Suppressor macrophage treated with lipopolysaccharide for 4 hours (primary cell): ENCODE measurements around the gene TRIM26.
"Not testable (repeated sequence)": the region's sequence is repeated elsewhere in the genome, so short reads cannot be mapped to it uniquely, and the experiment has no call there.

ENCODE experiments used
- DNase-seq: peaks from one replicate; pipeline ENCODE4 v3.0.0-alpha.2; 2020

TRIM26 gene

DNA sequence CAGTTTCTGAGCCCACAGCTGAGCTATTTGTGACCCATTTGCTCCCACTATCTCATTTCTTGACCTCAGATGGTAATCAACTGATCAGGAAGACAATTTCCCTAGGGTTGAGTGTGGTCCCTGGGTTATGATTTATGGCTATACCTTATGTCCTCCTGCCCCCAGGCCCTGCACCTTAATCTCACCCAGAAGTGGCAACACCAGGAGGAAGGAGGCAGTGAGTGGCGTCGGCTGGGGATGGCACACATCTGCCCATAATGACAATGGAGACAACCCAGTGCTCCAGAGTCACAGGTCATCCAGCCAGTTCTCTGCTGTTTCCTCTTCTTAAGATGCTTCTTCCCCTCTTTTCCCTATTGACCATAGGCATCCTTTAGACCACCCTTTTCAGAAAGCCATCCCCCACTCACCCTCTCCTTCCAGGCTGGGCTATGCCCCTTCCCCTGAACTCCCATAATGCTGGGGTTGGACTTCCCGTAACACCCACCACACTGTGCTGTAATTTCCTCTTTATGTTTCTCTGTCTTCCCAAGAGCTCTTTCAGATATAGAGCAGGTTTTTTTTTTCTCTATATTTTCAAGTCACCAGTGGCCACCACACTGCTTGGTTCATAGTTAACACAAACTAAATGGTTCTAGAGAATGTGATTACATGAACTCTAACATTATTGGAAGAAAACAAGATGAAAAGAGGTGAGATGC is 60.1 kb downstream of the TRIM26 start:
- no peak for DNase-seq

DNA sequence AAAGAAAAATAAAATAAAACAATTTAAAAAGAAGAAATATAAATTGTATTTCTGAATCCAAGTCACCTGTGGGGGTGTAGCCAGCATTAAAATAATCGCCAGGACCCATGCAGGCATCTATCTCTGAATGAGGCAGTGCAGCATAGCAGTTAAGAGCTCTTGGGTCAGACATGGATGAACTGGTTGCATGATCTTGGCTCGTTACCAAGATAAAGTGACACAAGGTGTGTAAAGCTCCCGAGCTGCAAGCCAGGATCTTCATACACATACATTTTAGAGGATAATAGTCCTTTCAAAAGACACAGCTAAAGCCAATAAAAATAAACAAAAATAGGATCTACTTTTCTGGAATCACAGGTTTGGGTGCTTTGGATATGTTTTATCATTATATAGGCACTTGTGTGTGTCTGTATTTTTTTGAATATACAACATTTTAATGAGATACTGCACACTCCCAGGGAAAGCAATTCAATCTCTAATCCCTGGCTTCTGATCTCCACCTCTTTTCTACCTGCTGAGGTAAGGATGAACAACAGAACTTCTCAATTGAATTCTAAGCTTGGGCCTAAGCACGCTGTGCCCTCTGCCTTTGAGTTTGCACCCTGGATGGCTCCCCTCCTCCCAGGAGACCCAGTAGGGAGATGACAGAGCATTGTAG is 61.1 kb downstream of the TRIM26 start:
- DNase-seq: no peak

DNA sequence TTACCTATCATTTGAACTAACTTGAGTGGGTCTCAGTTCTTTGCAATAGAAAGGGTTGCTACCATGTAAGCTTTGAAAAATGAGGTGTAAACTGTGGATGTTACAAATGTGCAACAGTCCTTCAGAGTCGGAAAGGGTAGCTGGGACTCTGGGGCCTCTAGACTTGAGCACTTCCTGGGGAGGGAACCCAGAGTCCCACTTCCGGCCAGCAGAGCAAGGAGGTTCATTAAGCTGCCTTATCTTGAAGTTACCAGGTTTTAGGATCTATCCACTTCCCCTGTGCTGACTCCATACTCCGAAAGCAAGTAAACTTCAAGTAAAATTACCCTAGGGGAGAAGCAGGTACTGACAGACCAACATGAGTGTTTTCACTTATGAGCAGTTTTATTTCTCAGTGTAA is 61.6 kb downstream of the TRIM26 start:
- DNase-seq: no peak

DNA sequence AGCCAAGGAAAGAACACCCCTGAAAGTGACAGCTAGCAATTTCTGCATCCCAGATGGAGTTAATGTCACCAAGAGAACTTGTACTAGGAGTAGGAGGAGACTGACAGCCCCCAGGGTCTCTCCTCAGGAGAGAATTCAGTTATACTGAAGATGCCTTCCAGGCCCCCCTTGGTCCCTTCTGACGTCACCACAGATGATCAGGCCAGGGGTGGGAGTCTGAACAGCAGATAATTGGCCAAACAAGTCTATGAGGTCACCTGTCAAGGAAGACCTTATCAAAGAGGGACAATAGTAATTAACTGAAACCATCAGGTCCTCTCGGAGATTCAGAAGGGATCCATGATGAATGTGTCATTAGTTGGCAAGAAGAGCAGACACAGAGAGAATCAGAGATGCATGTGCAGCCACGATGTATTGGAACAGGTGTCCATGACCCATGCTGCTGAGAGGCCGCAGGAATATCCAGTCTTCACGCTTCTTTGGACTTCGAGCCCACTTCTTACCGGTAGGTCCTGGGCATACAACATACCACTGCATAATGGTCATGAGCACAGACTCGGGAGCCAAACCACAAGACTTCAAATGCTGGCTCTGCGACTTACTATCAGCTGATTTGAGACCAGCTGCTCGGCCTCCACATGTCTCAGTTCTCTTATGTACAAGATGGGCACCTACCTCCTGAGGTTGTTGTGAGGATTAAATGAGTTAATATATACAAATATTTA is 62.4 kb downstream of the TRIM26 start:
- no peak for DNase-seq

DNA sequence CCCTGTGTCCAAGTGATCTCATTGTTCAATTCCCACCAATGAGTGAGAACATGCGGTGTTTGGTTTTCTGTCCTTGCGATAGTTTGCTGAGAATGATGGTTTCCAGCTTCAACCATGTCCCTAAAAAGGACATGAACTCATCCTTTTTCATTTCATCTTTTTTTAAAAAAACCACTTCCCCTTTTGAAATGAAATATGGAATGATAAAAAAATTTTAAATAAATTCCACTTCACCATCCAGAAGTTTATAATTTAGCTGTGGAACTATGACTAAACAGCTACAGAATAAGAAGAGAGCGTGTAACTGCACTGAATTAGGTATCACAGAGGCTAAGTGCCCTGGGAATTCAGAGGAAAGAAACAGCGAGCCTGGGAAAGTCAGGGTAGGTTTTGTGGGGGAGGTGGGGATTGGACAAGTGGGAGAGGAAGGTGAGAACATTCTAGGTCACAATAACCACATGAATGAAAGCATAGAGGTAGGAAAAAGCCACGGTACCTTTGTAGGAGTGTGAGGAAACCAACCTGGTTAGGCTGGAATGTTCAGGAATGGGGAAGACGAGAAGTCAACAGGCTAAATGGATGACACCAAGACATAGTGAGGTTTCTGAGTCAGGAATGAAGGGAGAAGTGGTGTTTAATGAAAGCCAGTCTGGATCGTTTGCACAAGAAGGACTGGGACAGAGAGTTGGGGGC is 63.2 kb downstream of the TRIM26 start:
- DNase-seq: peak; percentile 27

DNA sequence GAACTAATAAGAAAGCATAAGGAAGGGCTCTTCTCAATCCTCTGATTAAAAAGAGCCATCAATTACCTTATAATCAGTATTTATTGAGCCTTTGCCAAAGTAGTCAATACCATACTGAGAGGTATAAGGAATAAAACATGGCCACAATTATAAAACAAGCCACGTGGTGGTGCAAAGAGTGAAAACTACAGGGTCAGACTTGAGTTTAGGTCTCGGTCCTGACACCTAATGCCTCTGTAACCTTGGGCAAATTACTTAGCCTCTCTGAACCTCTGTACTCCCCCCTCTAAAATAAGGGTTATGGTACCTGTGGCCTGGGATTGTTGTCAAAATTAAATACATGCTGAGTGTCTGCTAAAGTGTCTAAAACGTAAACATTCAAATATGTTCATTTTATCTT is 64.0 kb downstream of the TRIM26 start:
- DNase-seq: no peak

DNA sequence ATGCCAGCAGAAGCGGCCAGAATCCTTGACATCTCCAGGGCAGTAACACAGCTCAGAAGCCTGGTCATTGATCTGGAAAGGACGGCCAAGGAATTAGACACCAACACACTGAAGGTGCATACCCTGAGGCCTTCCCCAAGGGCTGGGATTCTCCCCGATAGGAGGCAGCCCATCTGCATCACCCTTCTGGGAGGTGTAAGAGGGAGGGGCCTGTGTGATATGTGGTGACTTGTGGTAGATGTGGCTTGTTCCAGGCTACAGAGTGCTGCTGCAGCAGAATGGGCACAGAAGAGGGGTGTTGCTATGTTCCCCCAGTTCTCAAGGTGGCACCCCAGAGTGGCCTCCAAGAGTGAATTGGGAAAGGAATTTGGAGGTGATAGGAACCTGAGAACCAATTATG is 66.1 kb downstream of the TRIM26 start:
- no peak for DNase-seq

DNA sequence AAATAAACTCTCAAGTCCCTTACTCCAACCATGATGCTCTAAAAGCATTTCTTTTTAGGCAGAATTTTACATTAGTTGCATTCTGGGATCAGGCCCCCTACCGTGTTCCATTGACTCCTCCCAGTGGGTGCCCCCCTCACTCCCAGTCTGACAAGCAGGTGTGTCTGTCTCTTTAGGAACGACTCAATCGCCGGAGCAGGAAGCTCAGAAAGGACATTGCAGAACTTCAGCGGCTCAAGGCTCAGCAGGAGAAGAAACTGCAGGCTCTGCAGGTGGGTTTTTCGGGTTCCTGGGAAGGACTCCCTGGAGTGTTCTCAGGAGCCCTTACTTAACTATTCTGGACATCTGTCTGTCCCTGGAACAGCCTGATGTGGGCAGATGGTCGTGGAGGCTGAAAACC is 67.4 kb downstream of the TRIM26 start:
- DNase-seq: no peak

DNA sequence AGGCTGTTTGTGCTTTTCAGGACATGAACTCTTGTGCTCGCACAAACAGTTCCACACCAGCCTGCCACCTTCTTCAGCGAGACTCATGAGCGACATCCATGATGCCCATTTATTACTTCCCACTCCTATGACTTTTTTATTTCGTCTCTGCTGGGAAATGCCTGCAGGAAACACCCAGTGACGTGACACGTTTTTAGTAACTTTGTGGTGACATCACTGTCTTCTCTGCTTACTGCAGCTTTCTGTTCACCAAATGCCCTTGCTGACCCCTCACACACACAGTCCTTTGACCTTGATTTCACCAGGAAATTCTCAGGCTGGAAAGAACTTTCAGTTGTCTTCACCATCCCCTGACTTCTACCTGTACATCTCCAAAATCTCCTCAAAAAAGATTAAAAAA is 68.4 kb downstream of the TRIM26 start:
- DNase-seq: peak; percentile 40

DNA sequence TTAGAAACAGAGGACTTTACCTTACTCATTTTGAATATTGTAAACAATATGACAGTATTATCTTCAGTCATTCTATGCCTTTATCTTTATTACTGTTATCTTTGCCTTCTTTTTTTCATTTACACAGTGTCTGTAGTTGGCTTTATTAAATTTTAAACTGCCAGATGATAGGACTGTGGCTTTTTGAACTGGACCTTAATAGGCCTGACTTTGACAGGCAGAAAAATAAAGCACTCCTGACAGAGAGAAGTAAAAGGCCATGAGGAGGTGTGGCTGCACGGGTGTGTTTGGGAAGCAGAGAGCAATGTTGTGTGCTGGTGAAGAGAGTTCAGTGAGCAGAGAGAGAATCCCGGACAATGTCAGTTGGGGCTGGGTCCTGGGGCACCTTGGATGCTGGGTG is 69.4 kb downstream of the TRIM26 start:
- DNase-seq: no peak

DNA sequence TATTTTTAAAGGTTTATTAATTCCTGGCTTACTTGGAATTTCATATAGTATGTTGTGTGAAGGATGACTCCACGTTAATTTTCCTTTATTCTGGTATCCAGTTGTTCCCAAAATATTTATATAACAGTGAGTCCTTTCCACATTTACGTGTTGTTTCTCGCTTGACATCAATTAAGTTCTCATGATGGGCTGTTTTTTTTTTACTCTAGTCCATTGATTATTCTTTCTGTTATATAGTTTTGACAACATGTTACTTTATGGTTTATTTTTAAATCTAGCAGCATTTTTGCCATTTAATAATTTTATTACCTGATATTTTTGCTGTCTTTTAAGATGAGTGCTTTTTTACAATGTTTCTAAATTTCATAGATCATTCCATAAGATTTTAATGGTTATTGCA is 70.5 kb downstream of the TRIM26 start:
- DNase-seq: no peak

DNA sequence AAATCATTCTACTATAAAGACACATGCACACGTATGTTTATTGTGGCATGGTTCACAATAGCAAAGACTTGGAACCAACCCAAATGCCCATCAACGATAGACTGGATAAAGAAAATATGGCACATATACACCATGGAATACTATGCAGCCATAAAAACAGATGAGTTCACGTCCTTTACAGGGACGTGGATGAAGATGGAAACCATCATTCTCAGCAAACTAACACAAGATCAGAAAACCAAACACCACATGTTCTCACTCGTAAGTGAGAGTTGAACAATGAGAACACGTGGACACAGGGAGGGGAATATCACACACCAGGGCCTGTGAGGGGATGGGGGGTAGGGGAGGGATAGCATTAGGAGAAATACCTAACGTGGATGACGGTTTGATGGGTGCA is 73.0 kb downstream of the TRIM26 start:
- not testable (repeated sequence) for DNase-seq

DNA sequence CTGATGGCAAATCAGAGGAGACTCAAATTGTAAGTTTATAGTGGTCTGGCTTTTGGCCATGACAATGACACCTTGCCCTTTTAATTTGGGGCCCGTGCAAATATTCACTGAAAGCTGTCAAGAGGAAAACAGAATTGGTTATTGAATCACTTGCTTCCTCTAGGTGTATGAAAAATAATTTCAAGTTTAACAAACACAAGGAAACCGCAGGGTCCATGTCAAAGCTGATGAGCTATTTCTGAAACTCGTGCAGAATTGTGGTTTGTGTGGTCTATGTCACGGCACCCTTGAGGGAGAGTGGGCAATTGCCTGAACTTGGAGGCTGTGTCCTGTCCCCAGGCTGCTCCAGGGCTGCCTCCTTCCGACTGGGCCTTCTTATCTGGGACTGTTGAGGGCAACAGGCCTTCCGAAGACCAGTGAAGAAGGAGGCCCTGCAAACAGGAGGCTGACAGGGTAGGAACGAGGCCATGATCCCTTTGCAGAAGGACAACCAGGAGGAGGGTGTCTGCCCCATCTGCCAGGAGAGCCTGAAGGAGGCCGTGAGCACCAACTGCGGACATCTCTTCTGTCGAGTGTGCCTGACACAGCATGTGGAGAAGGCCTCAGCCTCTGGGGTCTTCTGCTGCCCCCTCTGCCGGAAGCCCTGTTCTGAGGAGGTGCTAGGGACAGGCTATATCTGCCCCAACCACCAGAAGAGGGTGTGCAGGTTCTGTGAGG is 76.5 kb downstream of the TRIM26 start:
- DNase-seq: no peak

DNA sequence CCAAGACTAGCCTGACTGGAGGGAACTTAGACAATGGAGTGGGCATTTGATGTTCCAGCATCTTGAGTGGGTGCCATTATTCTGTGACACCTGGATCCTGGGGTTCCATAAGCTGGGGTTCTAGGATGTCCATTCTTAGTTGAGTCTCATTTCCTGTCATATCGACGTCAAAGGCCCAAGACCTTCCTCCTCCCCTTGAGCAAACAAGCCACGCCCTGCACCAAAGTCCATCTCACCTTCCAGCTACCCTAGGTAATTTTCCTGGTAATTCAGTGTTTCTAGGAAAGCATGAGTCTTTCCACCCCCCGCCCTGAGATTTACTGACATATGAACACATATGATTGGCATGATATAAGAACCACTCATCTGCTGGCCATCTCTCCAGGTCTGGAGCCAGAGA is 77.4 kb downstream of the TRIM26 start, which contains the start of gene TRIM40:
Gene TRIM40, plus strand, starts transcription at position 384 of the 400 bp plus-strand sequence. CDS start 897 bp downstream, outside the sequence.
- no peak for DNase-seq

DNA sequence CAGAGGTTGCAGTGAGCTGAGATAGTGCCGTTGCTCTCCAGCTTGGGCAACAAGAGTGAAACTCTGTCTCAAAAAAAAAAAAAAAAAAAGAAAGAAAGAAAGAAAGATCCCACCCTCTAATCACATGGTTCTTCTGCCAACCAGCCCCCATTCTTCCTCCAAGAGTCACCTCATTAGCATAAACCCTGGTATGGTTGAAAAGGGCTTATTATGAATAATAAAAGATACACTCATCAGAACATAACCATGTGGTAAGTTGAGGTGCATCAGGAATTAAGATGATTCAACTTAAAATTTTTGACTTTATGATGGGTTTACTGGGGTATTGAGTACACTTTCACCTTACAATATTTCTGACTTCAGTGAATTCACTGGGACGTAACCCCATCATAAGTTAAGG is 78.1 kb downstream of the TRIM26 start:
- DNase-seq: no peak
